ENCODE data around the gene HOXA6.

Gene HOXA6

GRCh38 chr7:27189295-27189996, 41.9 kb upstream of the HOXA6 start:
- Histone ChIP-seq H3K36me3 (ENCODE audit: control insufficient read depth, insufficient read depth, low read length) (no peaks in the 10 kb centered on the region), H3K9me3 (ENCODE audit: control insufficient read depth, insufficient read depth, low read length) (no peaks in the 10 kb centered on the region), H3K4me3 (ENCODE audit: low read length) (no peak overlapping the region), H3K27ac (ENCODE audit: low read length) (no peak overlapping the region), H3K27me3 (ENCODE audit: control insufficient read depth, insufficient read depth, low read length) (peaks cover 96% of the 10 kb centered on the region), H3K4me1 (ENCODE audit: control insufficient read depth, insufficient read depth, low read length) (peaks cover 6% of the 10 kb centered on the region; the same call in 1 of the 2 replicates)
- WGBS (ENCODE audit: insufficient coverage, insufficient read length), result no CpG with 5 or more reads among the region's 22 CpGs
- no peak for DNase-seq (ENCODE audit: low read depth, low spot score)

- no peak overlapping the region for H3K27ac ChIP-seq (ENCODE audit: low read length)
- H3K4me3 ChIP-seq (ENCODE audit: low read length), result no peak overlapping the region
- no peaks in the 10 kb centered on the region for H3K36me3 ChIP-seq (ENCODE audit: control insufficient read depth, insufficient read depth, low read length)
- no peak for DNase-seq (ENCODE audit: low read depth, low spot score)
- peaks cover 6% of the 10 kb centered on the region; the same call in 1 of the 2 replicates for H3K4me1 ChIP-seq (ENCODE audit: control insufficient read depth, insufficient read depth, low read length)
- no CpG with 5 or more reads among the region's 49 CpGs for WGBS (ENCODE audit: insufficient coverage, insufficient read length)
- H3K9me3 ChIP-seq (ENCODE audit: control insufficient read depth, insufficient read depth, low read length), result no peaks in the 10 kb centered on the region
- H3K27me3 ChIP-seq (ENCODE audit: control insufficient read depth, insufficient read depth, low read length), result peaks cover 97% of the 10 kb centered on the region
Measured at GRCh38 chr7:27188386-27189294, 41.1 kb upstream of the HOXA6 start.

- Histone ChIP-seq H3K4me3 (ENCODE audit: low read length) (no peak overlapping the region), H3K27ac (ENCODE audit: low read length) (no peak overlapping the region), H3K9me3 (ENCODE audit: control insufficient read depth, insufficient read depth, low read length) (no peaks in the 10 kb centered on the region), H3K4me1 (ENCODE audit: control insufficient read depth, insufficient read depth, low read length) (peaks cover 8% of the 10 kb centered on the region), H3K36me3 (ENCODE audit: control insufficient read depth, insufficient read depth, low read length) (no peaks in the 10 kb centered on the region), H3K27me3 (ENCODE audit: control insufficient read depth, insufficient read depth, low read length) (peaks cover 97% of the 10 kb centered on the region)
- WGBS (ENCODE audit: insufficient coverage, insufficient read length), result no CpG with 5 or more reads among the region's 46 CpGs
- no peak for DNase-seq (ENCODE audit: low read depth, low spot score)
Measured at GRCh38 chr7:27187475-27188385, 40.2 kb upstream of the HOXA6 start.

- Histone ChIP-seq H3K27ac (ENCODE audit: low read length) (no peak overlapping the region), H3K4me1 (ENCODE audit: control insufficient read depth, insufficient read depth, low read length) (peaks cover 8% of the 10 kb centered on the region), H3K9me3 (ENCODE audit: control insufficient read depth, insufficient read depth, low read length) (no peaks in the 10 kb centered on the region), H3K4me3 (ENCODE audit: low read length) (no peak overlapping the region), H3K36me3 (ENCODE audit: control insufficient read depth, insufficient read depth, low read length) (no peaks in the 10 kb centered on the region), H3K27me3 (ENCODE audit: control insufficient read depth, insufficient read depth, low read length) (peaks cover 97% of the 10 kb centered on the region)
- DNase-seq (ENCODE audit: low read depth, low spot score), result no peak
- WGBS (ENCODE audit: insufficient coverage, insufficient read length), result no CpG with 5 or more reads among the region's 4 CpGs
Measured at GRCh38 chr7:27186668-27187474, 39.3 kb upstream of the HOXA6 start.

GRCh38 chr7:27185854-27186667, 38.5 kb upstream of the HOXA6 start:
- DNase-seq (ENCODE audit: low read depth, low spot score), result no peak
- H3K9me3 ChIP-seq (ENCODE audit: control insufficient read depth, insufficient read depth, low read length), result no peaks in the 10 kb centered on the region
- WGBS (ENCODE audit: insufficient coverage, insufficient read length), result no CpG with 5 or more reads among the region's 24 CpGs
- H3K4me3 ChIP-seq (ENCODE audit: low read length), result no peak overlapping the region
- peaks cover 96% of the 10 kb centered on the region for H3K27me3 ChIP-seq (ENCODE audit: control insufficient read depth, insufficient read depth, low read length)
- H3K36me3 ChIP-seq (ENCODE audit: control insufficient read depth, insufficient read depth, low read length), result no peaks in the 10 kb centered on the region
- no peak overlapping the region for H3K27ac ChIP-seq (ENCODE audit: low read length)
- peaks cover 8% of the 10 kb centered on the region for H3K4me1 ChIP-seq (ENCODE audit: control insufficient read depth, insufficient read depth, low read length)

- Histone ChIP-seq H3K4me1 (ENCODE audit: control insufficient read depth, insufficient read depth, low read length) (peaks cover 8% of the 10 kb centered on the region), H3K4me3 (ENCODE audit: low read length) (no peak within 1 kb of the TSS), H3K9me3 (ENCODE audit: control insufficient read depth, insufficient read depth, low read length) (no peaks in the 10 kb centered on the region), H3K27me3 (ENCODE audit: control insufficient read depth, insufficient read depth, low read length) (peaks cover 96% of the 10 kb centered on the region), H3K36me3 (ENCODE audit: control insufficient read depth, insufficient read depth, low read length) (no peaks in the 10 kb centered on the region), H3K27ac (ENCODE audit: low read length) (no peak within 1 kb of the TSS)
- no peak for DNase-seq (ENCODE audit: low read depth, low spot score)
- no CpG with 5 or more reads among the region's 43 CpGs for WGBS (ENCODE audit: insufficient coverage, insufficient read length)
Measured at GRCh38 chr7:27185013-27185853, 37.7 kb upstream of the HOXA6 start, which contains the start of gene HOXA11. Gene HOXA11, minus strand, starts transcription at chr7:27185232. Its CDS starts 88 bp downstream, at chr7:27185144.

GRCh38 chr7:27184337-27185012, 36.9 kb upstream of the HOXA6 start:
- H3K36me3 ChIP-seq (ENCODE audit: control insufficient read depth, insufficient read depth, low read length), result no peaks in the 10 kb centered on the region
- no peak for DNase-seq (ENCODE audit: low read depth, low spot score)

GRCh38 chr7:27183682-27184336, 36.2 kb upstream of the HOXA6 start:
- H3K27me3 ChIP-seq (ENCODE audit: control insufficient read depth, insufficient read depth, low read length), result peaks cover 95% of the 10 kb centered on the region
- H3K27ac ChIP-seq (ENCODE audit: low read length), result no peak overlapping the region
- DNase-seq (ENCODE audit: low read depth, low spot score), result no peak
- no peak overlapping the region for H3K4me3 ChIP-seq (ENCODE audit: low read length)
- no peaks in the 10 kb centered on the region for H3K36me3 ChIP-seq (ENCODE audit: control insufficient read depth, insufficient read depth, low read length)
- peaks cover 6% of the 10 kb centered on the region for H3K4me1 ChIP-seq (ENCODE audit: control insufficient read depth, insufficient read depth, low read length)
- WGBS (ENCODE audit: insufficient coverage, insufficient read length), result no CpG with 5 or more reads among the region's 30 CpGs
- no peaks in the 10 kb centered on the region for H3K9me3 ChIP-seq (ENCODE audit: control insufficient read depth, insufficient read depth, low read length)

More at GRCh38 chr7:27184337-27185012, 36.9 kb upstream of the HOXA6 start:
- Histone ChIP-seq H3K4me1 (ENCODE audit: control insufficient read depth, insufficient read depth, low read length) (peaks cover 8% of the 10 kb centered on the region), H3K27me3 (ENCODE audit: control insufficient read depth, insufficient read depth, low read length) (peaks cover 95% of the 10 kb centered on the region), H3K9me3 (ENCODE audit: control insufficient read depth, insufficient read depth, low read length) (no peaks in the 10 kb centered on the region), H3K27ac (ENCODE audit: low read length) (no peak overlapping the region), H3K4me3 (ENCODE audit: low read length) (no peak overlapping the region)
- no CpG with 5 or more reads among the region's 72 CpGs for WGBS (ENCODE audit: insufficient coverage, insufficient read length)
